CD4-positive, alpha-beta T cell (primary cell): ENCODE results near the gene ZNF532. TPM values are rescaled to one million over a fixed set of nuclear protein-coding genes. Genes with fewer than 3 reads are reported as not detected.

Experiments used
- ATAC-seq: fragments of 200-7000 bp; cut with Tn5 transposase; one replicate; pipeline ENCODE4 v1.10.0; 2022; ENCODE audit warnings: mild to moderate bottlenecking; ENCODE audit not compliant: poor library complexity
- CTCF ChIA-PET: fragments of 350-600 bp; sonication (Branson Sonifier 250); formaldehyde crosslinking; loops from one replicate; lab custom pipeline; 2021; ENCODE audit warnings: antibody characterized with exemption, inconsistent platforms; lab: Charles Lee
- POLR2A ChIA-PET: fragments of 350-600 bp; sonication (Branson Sonifier 250); formaldehyde crosslinking; loops from one replicate; lab custom pipeline; 2021; ENCODE audit warnings: antibody characterized with exemption, inconsistent platforms; lab: Charles Lee
- DNase-seq, 14 experiments: peaks; one replicate each; pipeline ENCODE4 v3.0.0-alpha.2; 2013 to 2020; ENCODE audit warnings: mixed read lengths in 2 of 14
- H3K27ac ChIP-seq, 2 donors: one replicate each; pipeline versions ENCODE4 v1.5.1 to v1.7.0; 2013; ENCODE audit warnings: low read length in 2 of 2, low read depth in 1 of 2, mild to moderate bottlenecking in 1 of 2
- H3K27me3 ChIP-seq, 2 experiments: 1 replicate in 1 of 2; 2 replicates in 1 of 2; pipeline versions ENCODE4 v1.6.1 to v1.7.0; 2013; ENCODE audit warnings: low read length in 2 of 2, control low read depth in 1 of 2, mild to moderate bottlenecking in 1 of 2, moderate library complexity in 1 of 2; ENCODE audit not compliant: insufficient read depth in 2 of 2, control insufficient read depth in 1 of 2
- H3K36me3 ChIP-seq: one replicate; pipeline ENCODE4 v1.6.1; 2013; ENCODE audit warnings: low read length, control low read depth; ENCODE audit not compliant: insufficient read depth
- H3K4me1 ChIP-seq: one replicate; pipeline ENCODE4 v1.6.1; 2013; ENCODE audit warnings: low read length, control low read depth; ENCODE audit not compliant: insufficient read depth
- H3K4me3 ChIP-seq: one replicate; pipeline ENCODE4 v1.5.1; 2013; ENCODE audit warnings: mild to moderate bottlenecking, low read length, moderate library complexity
- H3K9me3 ChIP-seq, 2 experiments: 1 replicate in 1 of 2; 2 replicates in 1 of 2; pipeline versions ENCODE4 v1.6.1 to v1.7.0; 2013; ENCODE audit warnings: low read length in 2 of 2, mild to moderate bottlenecking in 2 of 2, control low read depth in 1 of 2, moderate library complexity in 1 of 2; ENCODE audit not compliant: control insufficient read depth in 1 of 2, insufficient read depth in 1 of 2
- H3K27ac Mint-ChIP-seq: one replicate; pipeline ENCODE4 v1.8.0; 2020; ENCODE audit warnings: mixed read lengths
- H3K27me3 Mint-ChIP-seq: one replicate; pipeline ENCODE4 v1.8.0; 2021; ENCODE audit warnings: mixed read lengths
- H3K36me3 Mint-ChIP-seq: one replicate; pipeline ENCODE4 v1.8.0; 2021; ENCODE audit warnings: low read depth, mixed read lengths
- H3K4me1 Mint-ChIP-seq: one replicate; pipeline ENCODE4 v1.8.0; 2021; ENCODE audit warnings: low read depth, mixed read lengths
- H3K4me3 Mint-ChIP-seq: one replicate; pipeline ENCODE4 v1.8.0; 2020; ENCODE audit warnings: mild to moderate bottlenecking, mixed read lengths
- H3K9me3 Mint-ChIP-seq: one replicate; pipeline ENCODE4 v1.8.0; 2020; ENCODE audit warnings: mixed read lengths
- intact Hi-C, 2 experiments: fragments of 100-400 bp; cut with DNase I in 1 of 2; cut with micrococcal nuclease in 1 of 2; formaldehyde crosslinking; loops; one replicate each; pipeline versions ENCODE4 v1.15.1 to v1.9.0; 2023 to 2025; cut with DNase I, micrococcal nuclease
- total RNA-seq, 174 experiments: library from RNA in 2 of 174; stranded (reverse) in 2 of 174; gene quantifications; one replicate each; pipeline ENCODE4 v1.2.3 and lab custom pipeline; 2021 to 2026
- TF ChIP-seq, protein P1 (sequence below): fragments of 200-600 bp; IDR thresholded peaks from one replicate; pipeline ENCODE4 v1.8.0; 2022; ENCODE audit warnings: antibody characterized with exemption, mild to moderate bottlenecking

The ZNF532 gene
- total RNA-seq, 2 experiments from 2014 or later: 9.8 to 9.9 TPM

DNA sequence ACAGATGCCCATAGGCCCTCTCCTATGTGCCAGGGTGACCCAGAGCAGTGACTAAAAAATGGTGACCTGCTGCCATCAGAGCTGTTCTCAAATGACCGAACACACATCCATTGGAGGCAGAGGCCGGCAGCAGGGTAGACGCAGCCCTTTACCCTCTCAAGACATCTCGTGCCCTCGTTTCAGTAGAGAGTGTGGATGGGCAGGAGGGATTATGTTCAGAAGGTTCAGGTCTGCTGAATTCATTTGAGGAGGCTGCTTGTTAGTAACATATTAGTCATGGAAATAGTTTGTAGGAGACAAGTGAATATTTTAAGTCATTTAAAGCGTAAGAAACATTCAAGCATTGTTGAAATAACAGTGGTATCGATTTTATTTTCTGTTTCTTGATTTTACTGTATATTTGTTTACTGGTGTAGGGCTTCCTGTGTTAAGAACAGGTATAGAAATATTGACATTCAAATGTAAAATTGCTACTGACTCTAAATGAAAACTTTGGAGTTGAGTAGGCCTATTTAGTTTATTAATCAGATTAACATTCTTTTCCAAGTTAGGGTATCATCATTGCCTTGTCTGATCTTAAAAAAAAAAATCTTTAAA lies 82.6 kb downstream of the ZNF532 start:
- peaks cover 0 to 3% of the 10 kb centered on the region in 2 experiments for H3K9me3 ChIP-seq
- Mint-ChIP-seq H3K4me3 (no peak overlapping the region), H3K4me1 (no peaks in the 10 kb centered on the region), H3K27ac (no peak overlapping the region), H3K36me3 (no peaks in the 10 kb centered on the region), H3K9me3 (no peaks in the 10 kb centered on the region), H3K27me3 (peaks cover 19% of the 10 kb centered on the region)
- ChIA-PET POLR2A (no interaction called here), CTCF (no interaction called here)
- DNase-seq (no peak), ATAC-seq (no peak)
- H3K36me3 ChIP-seq: no peaks in the 10 kb centered on the region
- H3K4me1 ChIP-seq: no peaks in the 10 kb centered on the region
- no peak overlapping the region for H3K4me3 ChIP-seq
- no peak overlapping the region for H3K27ac ChIP-seq
- peaks cover 0 to 3% of the 10 kb centered on the region in 2 experiments for H3K27me3 ChIP-seq
- intact Hi-C loops: no loop called here
- TF ChIP-seq, protein P1, sequence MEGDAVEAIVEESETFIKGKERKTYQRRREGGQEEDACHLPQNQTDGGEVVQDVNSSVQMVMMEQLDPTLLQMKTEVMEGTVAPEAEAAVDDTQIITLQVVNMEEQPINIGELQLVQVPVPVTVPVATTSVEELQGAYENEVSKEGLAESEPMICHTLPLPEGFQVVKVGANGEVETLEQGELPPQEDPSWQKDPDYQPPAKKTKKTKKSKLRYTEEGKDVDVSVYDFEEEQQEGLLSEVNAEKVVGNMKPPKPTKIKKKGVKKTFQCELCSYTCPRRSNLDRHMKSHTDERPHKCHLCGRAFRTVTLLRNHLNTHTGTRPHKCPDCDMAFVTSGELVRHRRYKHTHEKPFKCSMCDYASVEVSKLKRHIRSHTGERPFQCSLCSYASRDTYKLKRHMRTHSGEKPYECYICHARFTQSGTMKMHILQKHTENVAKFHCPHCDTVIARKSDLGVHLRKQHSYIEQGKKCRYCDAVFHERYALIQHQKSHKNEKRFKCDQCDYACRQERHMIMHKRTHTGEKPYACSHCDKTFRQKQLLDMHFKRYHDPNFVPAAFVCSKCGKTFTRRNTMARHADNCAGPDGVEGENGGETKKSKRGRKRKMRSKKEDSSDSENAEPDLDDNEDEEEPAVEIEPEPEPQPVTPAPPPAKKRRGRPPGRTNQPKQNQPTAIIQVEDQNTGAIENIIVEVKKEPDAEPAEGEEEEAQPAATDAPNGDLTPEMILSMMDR: no peak

DNA sequence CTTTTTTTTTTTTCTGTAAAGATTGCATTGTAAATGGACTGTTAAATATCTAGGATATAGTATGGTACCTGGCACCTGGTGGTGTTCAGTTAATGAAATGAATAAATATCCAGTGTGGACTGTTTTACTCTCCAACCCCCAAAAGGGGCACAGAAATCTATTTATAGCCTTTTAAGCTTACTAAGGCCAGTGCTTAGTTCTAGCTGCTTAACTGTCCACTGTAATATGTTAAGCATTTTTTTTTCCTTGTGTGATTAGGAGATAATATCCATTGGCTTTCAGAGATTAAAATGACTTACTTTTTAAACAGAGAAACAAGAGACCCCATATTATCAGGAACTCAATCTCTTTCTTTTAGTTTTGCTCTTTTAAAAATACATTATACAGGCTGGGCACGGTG lies 84.4 kb downstream of the ZNF532 start:
- H3K27ac ChIP-seq: no peak overlapping the region
- Mint-ChIP-seq H3K9me3 (no peaks in the 10 kb centered on the region), H3K4me1 (no peaks in the 10 kb centered on the region), H3K27ac (no peak overlapping the region), H3K36me3 (no peaks in the 10 kb centered on the region), H3K4me3 (no peak overlapping the region), H3K27me3 (peaks cover 16% of the 10 kb centered on the region)
- no peak overlapping the region for H3K4me3 ChIP-seq
- intact Hi-C loops: no loop called here
- CTCF ChIA-PET: no interaction called here
- TF ChIP-seq, protein P1: no peak
- H3K4me1 ChIP-seq: no peaks in the 10 kb centered on the region
- H3K27me3 ChIP-seq: peaks cover 0 to 3% of the 10 kb centered on the region in 2 experiments
- POLR2A ChIA-PET: no interaction called here
- ATAC-seq: no peak
- H3K36me3 ChIP-seq: no peaks in the 10 kb centered on the region
- no peak for DNase-seq
- no peaks in the 10 kb centered on the region for H3K9me3 ChIP-seq

DNA sequence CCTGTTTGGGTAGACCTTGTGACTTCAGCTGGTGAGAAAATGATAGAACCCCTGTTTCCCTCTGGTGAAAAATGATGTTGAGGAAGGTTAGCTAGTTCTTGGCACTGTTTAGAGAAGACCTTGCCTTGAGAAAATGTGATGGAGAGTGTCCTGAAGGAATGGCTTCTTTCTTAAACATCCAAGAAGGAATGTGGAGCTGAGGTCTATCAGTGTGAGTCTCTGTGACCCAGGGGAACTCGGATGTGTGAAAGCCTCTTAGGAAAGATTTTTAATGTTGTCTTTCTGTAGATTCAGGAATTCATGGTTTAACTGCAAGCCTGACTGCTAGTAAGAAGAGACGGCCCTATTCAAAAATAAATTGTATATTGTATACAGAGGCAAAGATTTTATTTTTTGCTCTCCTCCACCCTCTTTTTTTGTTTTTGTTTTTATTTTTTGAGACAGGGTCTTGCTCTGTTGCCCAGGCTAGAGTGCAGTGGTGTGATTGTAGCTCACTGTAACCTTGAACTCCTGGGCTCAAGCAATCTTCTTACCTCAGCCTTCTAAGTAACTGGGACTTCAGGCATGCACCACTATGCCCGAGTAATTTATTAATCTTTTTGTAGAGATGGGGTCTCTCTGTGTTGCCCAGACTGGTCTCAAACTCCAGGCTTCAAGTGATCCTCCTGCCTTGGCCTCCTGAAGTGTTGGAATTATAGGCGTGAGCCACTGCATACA lies 87.5 kb downstream of the ZNF532 start:
- no peaks in the 10 kb centered on the region for H3K27me3 ChIP-seq
- DNase-seq (no peak), ATAC-seq (no peak)
- no peak overlapping the region for H3K4me3 ChIP-seq
- no peaks in the 10 kb centered on the region for H3K9me3 ChIP-seq
- CTCF ChIA-PET: no interaction called here
- intact Hi-C loops: no loop called here
- no peaks in the 10 kb centered on the region for H3K36me3 ChIP-seq
- no peak overlapping the region for H3K27ac ChIP-seq
- Mint-ChIP-seq H3K36me3 (no peaks in the 10 kb centered on the region), H3K27me3 (peaks cover 13% of the 10 kb centered on the region), H3K9me3 (no peaks in the 10 kb centered on the region), H3K4me3 (no peak overlapping the region), H3K27ac (no peak overlapping the region), H3K4me1 (no peaks in the 10 kb centered on the region)
- TF ChIP-seq, protein P1: no peak
- no peaks in the 10 kb centered on the region for H3K4me1 ChIP-seq
- POLR2A ChIA-PET: no interaction called here
